Measurements from ENCODE around the gene CCDC92. TPM values are rescaled to one million over a fixed set of nuclear protein-coding genes. Genes with fewer than 3 reads are reported as not detected.
A peak's percentile ranks its signal among the peaks of the same experiment; 100 is the strongest.

Gene CCDC92
- total and polyA plus RNA-seq, 12 donors = 7.8 to 65.9 (median 23.7) TPM

- Histone ChIP-seq H3K36me3 (replicated peaks in 1 of 2) (peaks cover 0 to 15% of the 10 kb centered on the region in 2 donors), H3K27ac (no peak overlapping the region), H3K27me3 (no peaks in the 10 kb centered on the region), H3K4me1 (replicated peaks in 1 of 2) (peaks cover 0 to 18% of the 10 kb centered on the region in 2 donors), H3K9me3 (replicated peaks in 1 of 3) (no peaks in the 10 kb centered on the region), H3K4me3 (no peak overlapping the region)
- intact Hi-C loops (cut with DNase I) = no loop called here
- TF ChIP-seq CTCF (IDR thresholded peaks at IDR 0.05) = no peak
- TF ChIP-seq POLR2A (IDR thresholded peaks at IDR 0.05) = no peak
- DNase-seq = peak in 1 of 7 donors; percentile 46
- 82 to 90% (median 86%) methylated on average over 12 to 14 of the region's 14 CpGs for WGBS, 4 donors
Measured at GRCh38 chr12:124006846-124007713, 34.4 kb upstream of the CCDC92 start.

- H3K4me3 ChIP-seq = no peak overlapping the region
- TF ChIP-seq POLR2A (IDR thresholded peaks at IDR 0.05) (no peak), CTCF (IDR thresholded peaks at IDR 0.05) (no peak)
- H3K9me3 ChIP-seq (replicated peaks in 1 of 3) = no peaks in the 10 kb centered on the region
- intact Hi-C loops (cut with DNase I) = no loop called here
- H3K4me1 ChIP-seq (replicated peaks in 1 of 2) = peaks cover 0 to 19% of the 10 kb centered on the region in 2 donors
- H3K27ac ChIP-seq = no peak overlapping the region
- 79 to 85% (median 81%) methylated on average over 11 of the region's 11 CpGs for WGBS, 4 donors
- peaks cover 0 to 9% of the 10 kb centered on the region in 2 donors for H3K36me3 ChIP-seq (replicated peaks in 1 of 2)
- no peaks in the 10 kb centered on the region for H3K27me3 ChIP-seq
- peak in 1 of 7 donors; percentile 43 for DNase-seq
Measured at GRCh38 chr12:124006085-124006845, 33.6 kb upstream of the CCDC92 start.

DNA sequence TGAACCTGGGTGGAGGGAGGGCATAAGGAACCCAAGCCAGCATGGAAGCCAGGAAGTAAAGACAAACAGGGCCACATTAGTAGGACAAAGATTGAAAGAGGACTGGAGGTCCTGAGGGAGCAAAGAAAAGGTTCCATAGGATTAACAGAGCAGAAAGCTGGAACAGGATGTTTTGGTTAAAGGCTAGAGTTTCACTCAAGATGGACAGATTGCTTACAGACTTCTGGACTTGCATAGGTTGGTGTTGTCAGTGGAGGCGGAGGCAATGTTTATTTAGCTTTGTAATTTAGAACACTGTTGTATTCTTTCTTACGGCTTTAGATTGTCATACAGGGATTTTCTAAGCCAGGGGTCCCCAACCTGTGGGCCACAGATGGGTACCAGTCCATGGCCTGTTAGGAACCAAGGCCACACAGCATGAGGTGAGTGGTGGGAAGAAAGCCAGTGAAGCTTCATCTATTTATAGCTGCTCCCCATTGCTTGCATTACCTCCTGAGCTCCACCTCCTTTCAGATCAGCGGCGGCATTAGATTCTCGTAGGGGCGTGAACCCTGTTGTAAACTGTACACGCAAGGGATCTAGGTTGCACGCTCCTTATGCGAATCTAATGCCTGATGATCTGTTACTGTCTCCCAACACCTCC lies 31.7 kb upstream of the CCDC92 start:
- peaks cover 0 to 5% of the 10 kb centered on the region in 2 donors for H3K36me3 ChIP-seq (replicated peaks in 1 of 2)

More for the DNA sequence above, 31.7 kb upstream of the CCDC92 start:
- peak overlapping the region in 1 of 5 donors; percentile 67 for H3K27ac ChIP-seq
- TF ChIP-seq CTCF (IDR thresholded peaks at IDR 0.05) (no peak), POLR2A (IDR thresholded peaks at IDR 0.05) (no peak)
- DNase-seq = peak in 1 of 7 donors; percentile 39
- intact Hi-C loops (cut with DNase I) = no loop called here
- no peak overlapping the region for H3K4me3 ChIP-seq
- no peaks in the 10 kb centered on the region for H3K9me3 ChIP-seq (replicated peaks in 1 of 3)
- H3K27me3 ChIP-seq = no peaks in the 10 kb centered on the region
- 94 to 97% (median 96%) methylated on average over 9 of the region's 9 CpGs for WGBS, 4 donors
- peaks cover 0 to 19% of the 10 kb centered on the region in 2 donors for H3K4me1 ChIP-seq (replicated peaks in 1 of 2)
